ENCODE data around the gene TLCD3B.

TLCD3B gene

GRCh38 chr16:30003670-30004423, 27.2 kb downstream of the TLCD3B start:
- no peak for DNase-seq

GRCh38 chr16:30002614-30003346, 28.3 kb downstream of the TLCD3B start:
- no peak for DNase-seq

- no peak for DNase-seq
Measured at GRCh38 chr16:30000735-30001631, 30.1 kb downstream of the TLCD3B start.

- DNase-seq: no peak
Measured at GRCh38 chr16:29999605-30000004, 31.5 kb downstream of the TLCD3B start.

- DNase-seq: no peak
Measured at GRCh38 chr16:29996766-29997250, 34.3 kb downstream of the TLCD3B start.

- peak; percentile 95 for DNase-seq
Measured at GRCh38 chr16:29995911-29996765, 34.9 kb downstream of the TLCD3B start, which contains the start of gene INO80E. TSS of gene INO80E (plus strand) at chr16:29996241. CDS start at chr16:29996311, 70 bp downstream.

- DNase-seq: peak; percentile 88
Measured at GRCh38 chr16:29995324-29995910, 35.7 kb downstream of the TLCD3B start, which contains the start of gene HIRIP3. TSS of gene HIRIP3 (minus strand) at chr16:29995617. CDS start at chr16:29995605, 12 bp downstream.

GRCh38 chr16:29994600-29995323, 36.3 kb downstream of the TLCD3B start:
- no peak for DNase-seq

GRCh38 chr16:29993903-29994599, 37.0 kb downstream of the TLCD3B start:
- no peak for DNase-seq

- no peak for DNase-seq
Measured at GRCh38 chr16:29993191-29993902, 37.7 kb downstream of the TLCD3B start.

GRCh38 chr16:29992344-29992967, 38.6 kb downstream of the TLCD3B start:
- no peak for DNase-seq

GRCh38 chr16:29991571-29991904, 39.5 kb downstream of the TLCD3B start:
- no peak for DNase-seq

GRCh38 chr16:29990883-29991570, 40.0 kb downstream of the TLCD3B start:
- DNase-seq: no peak

GRCh38 chr16:29990034-29990433, 41.0 kb downstream of the TLCD3B start:
- DNase-seq: no peak

GRCh38 chr16:29989111-29989858, 41.8 kb downstream of the TLCD3B start:
- DNase-seq: no peak

- no peak for DNase-seq
Measured at GRCh38 chr16:29988346-29989075, 42.6 kb downstream of the TLCD3B start.
